ENCODE data around the gene SNCAIP.

DNA sequence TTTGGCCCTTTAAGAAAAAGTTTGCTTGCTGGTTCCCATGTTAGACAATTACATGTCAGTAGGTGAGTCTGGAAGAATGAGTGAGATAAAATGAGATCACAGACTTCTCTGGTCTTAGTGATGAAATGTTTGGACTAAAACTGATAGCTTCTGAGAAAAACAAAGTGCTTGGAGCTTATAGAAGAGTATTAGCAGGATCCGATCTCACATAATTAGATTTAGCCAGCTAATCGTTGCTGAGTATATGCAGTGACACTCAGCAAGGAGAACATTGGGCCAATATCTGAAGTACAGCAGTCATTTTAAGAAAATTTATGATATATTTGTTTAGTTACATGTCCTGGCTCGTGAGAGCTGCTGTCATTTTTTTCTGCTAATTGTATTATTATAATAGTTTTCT lies 135.8 kb downstream of the SNCAIP start:
- TF ChIP-seq, protein P1, sequence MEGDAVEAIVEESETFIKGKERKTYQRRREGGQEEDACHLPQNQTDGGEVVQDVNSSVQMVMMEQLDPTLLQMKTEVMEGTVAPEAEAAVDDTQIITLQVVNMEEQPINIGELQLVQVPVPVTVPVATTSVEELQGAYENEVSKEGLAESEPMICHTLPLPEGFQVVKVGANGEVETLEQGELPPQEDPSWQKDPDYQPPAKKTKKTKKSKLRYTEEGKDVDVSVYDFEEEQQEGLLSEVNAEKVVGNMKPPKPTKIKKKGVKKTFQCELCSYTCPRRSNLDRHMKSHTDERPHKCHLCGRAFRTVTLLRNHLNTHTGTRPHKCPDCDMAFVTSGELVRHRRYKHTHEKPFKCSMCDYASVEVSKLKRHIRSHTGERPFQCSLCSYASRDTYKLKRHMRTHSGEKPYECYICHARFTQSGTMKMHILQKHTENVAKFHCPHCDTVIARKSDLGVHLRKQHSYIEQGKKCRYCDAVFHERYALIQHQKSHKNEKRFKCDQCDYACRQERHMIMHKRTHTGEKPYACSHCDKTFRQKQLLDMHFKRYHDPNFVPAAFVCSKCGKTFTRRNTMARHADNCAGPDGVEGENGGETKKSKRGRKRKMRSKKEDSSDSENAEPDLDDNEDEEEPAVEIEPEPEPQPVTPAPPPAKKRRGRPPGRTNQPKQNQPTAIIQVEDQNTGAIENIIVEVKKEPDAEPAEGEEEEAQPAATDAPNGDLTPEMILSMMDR (IDR thresholded peaks at IDR 0.05; ENCODE audit: insufficient read depth, low read length, poor library complexity, severe bottlenecking): no peak
- no peak for TF ChIP-seq EZH2phosphoT487 (conservative IDR thresholded peaks at IDR 0.05; ENCODE audit: low read length)
